Gastrocnemius medialis (tissue), 4 donors: ENCODE measurements around the gene RBKS.

Experiments
- CTCF ChIP-seq, 5 experiments: fragments of 450-650 bp in 3 of 5; fragments of 200-600 bp in 2 of 5; sonication (generic) in 2 of 5; IDR thresholded peaks in 4 of 5; conservative IDR thresholded peaks in 1 of 5; 1 replicate in 4 of 5; 2 replicates in 1 of 5; pipeline ENCODE4 v1.5.1; 2016 to 2019; ENCODE audit warnings: antibody characterized with exemption in 5 of 5, mild to moderate bottlenecking in 3 of 5, moderate library complexity in 3 of 5
- POLR2A ChIP-seq, 2 donors: fragments of 450-650 bp; IDR thresholded peaks; one replicate each; pipeline ENCODE4 v1.6.1; 2017; ENCODE audit warnings: antibody characterized with exemption in 2 of 2, mild to moderate bottlenecking in 2 of 2, moderate library complexity in 2 of 2

- TF ChIP-seq CTCF (IDR thresholded peaks at IDR 0.05 in 4 of 5, conservative IDR thresholded peaks at IDR 0.05 in 1 of 5) (no peak), POLR2A (IDR thresholded peaks at IDR 0.05) (peak in 1 of 2 donors; percentile 10)
Measured at GRCh38 chr2:27779417-27780055, 110.7 kb downstream of the RBKS start.
